Breast epithelium (tissue), 4 donors: Measurements from ENCODE around the gene ANKRD63. TPM values are rescaled to one million over a fixed set of nuclear protein-coding genes. Genes with fewer than 3 reads are reported as not detected.

ENCODE experiments used
- DNase-seq, 2 donors: peaks; one replicate each; pipeline ENCODE4 v3.0.0-alpha.2; 2019; ENCODE audit warnings: low spot score in 2 of 2
- H3K27ac ChIP-seq, 2 donors: fragments of 200-600 bp; sonication (generic) in 1 of 2; one replicate each; pipeline ENCODE4 v1.5.1; 2016 to 2019; ENCODE audit warnings: mild to moderate bottlenecking in 1 of 2
- H3K27me3 ChIP-seq, 2 donors: fragments of 200-600 bp; sonication (generic) in 1 of 2; one replicate each; pipeline versions ENCODE4 v1.5.1 to v1.6.0; 2017 to 2019; ENCODE audit warnings: control low read depth in 1 of 2, mild to moderate bottlenecking in 1 of 2
- H3K36me3 ChIP-seq: fragments of 200-600 bp; one replicate; pipeline ENCODE4 v1.5.1; 2019
- H3K4me1 ChIP-seq, 2 donors: fragments of 200-600 bp; sonication (generic); one replicate each; pipeline ENCODE4 v1.5.1; 2016 to 2019; ENCODE audit warnings: control low read depth in 1 of 2
- H3K4me3 ChIP-seq, 3 donors: fragments of 200-600 bp; sonication (generic); 1 replicate in 2 of 3; 2 replicates in 1 of 3; pipeline ENCODE4 v1.5.1; 2016 to 2019; ENCODE audit warnings: mild to moderate bottlenecking in 3 of 3, moderate library complexity in 2 of 3
- H3K9me3 ChIP-seq, 2 donors: fragments of 200-600 bp; sonication (generic) in 1 of 2; one replicate each; pipeline ENCODE4 v1.5.1; 2016 to 2019; ENCODE audit warnings: control low read depth in 1 of 2
- POLR2A ChIP-seq: fragments of 450-650 bp; IDR thresholded peaks from one replicate; pipeline ENCODE4 v1.6.1; 2016; ENCODE audit warnings: antibody characterized with exemption, mild to moderate bottlenecking, moderate library complexity
- POLR2AphosphoS5 ChIP-seq, 3 donors: sonication (generic); formaldehyde crosslinking; IDR thresholded peaks; one replicate each; pipeline ENCODE4 v1.6.1; 2017; ENCODE audit warnings: antibody characterized with exemption in 3 of 3
- intact Hi-C: fragments of 100-400 bp; cut with DNase I; formaldehyde crosslinking; loops from one replicate; pipeline ENCODE4 v1.15.1; 2023; ENCODE audit warnings: low total_unique reads
- total RNA-seq, 3 donors: library from RNA; depleted of rRNA; stranded (reverse); fragments of >200 nt; gene quantifications; one replicate each; pipeline ENCODE4 v1.1.0, GENCODE V29; 2016
- TF ChIP-seq, protein P1 (sequence below), 3 donors: fragments of 450-650 bp; IDR thresholded peaks; one replicate each; pipeline ENCODE4 v1.5.1; 2016 to 2017; ENCODE audit warnings: antibody characterized with exemption in 3 of 3, mild to moderate bottlenecking in 3 of 3, moderate library complexity in 3 of 3

The ANKRD63 gene
- total RNA-seq, 3 donors from 2014 or later, result not detected

DNA sequence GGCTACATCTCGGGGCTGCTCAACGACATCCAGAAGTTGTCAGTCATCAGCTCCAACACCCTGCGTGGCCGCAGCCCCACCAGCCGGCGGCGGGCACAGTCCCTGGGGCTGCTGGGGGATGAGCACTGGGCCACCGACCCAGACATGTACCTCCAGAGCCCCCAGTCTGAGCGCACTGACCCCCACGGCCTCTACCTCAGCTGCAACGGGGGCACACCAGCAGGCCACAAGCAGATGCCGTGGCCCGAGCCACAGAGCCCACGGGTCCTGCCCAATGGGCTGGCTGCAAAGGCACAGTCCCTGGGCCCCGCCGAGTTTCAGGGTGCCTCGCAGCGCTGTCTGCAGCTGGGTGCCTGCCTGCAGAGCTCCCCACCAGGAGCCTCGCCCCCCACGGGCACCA is 17.0 kb downstream of the ANKRD63 start:
- Histone ChIP-seq H3K27ac (peak overlapping the region in 1 of 2 donors; percentile 64), H3K9me3 (no peaks in the 10 kb centered on the region)
- intact Hi-C loops, result no loop called here

GRCh38 chr15:40265355-40265754 is 17.5 kb downstream of the ANKRD63 start:
- DNase-seq, result no peak

More for the DNA sequence above, 17.0 kb downstream of the ANKRD63 start:
- no peak overlapping the region for H3K4me3 ChIP-seq
- H3K27me3 ChIP-seq, result no peaks in the 10 kb centered on the region
- no peak for DNase-seq
- H3K36me3 ChIP-seq, result no peaks in the 10 kb centered on the region
- no peaks in the 10 kb centered on the region for H3K4me1 ChIP-seq
- TF ChIP-seq POLR2AphosphoS5 (IDR thresholded peaks at IDR 0.05) (no peak), POLR2A (no peak)
- TF ChIP-seq, protein P1, sequence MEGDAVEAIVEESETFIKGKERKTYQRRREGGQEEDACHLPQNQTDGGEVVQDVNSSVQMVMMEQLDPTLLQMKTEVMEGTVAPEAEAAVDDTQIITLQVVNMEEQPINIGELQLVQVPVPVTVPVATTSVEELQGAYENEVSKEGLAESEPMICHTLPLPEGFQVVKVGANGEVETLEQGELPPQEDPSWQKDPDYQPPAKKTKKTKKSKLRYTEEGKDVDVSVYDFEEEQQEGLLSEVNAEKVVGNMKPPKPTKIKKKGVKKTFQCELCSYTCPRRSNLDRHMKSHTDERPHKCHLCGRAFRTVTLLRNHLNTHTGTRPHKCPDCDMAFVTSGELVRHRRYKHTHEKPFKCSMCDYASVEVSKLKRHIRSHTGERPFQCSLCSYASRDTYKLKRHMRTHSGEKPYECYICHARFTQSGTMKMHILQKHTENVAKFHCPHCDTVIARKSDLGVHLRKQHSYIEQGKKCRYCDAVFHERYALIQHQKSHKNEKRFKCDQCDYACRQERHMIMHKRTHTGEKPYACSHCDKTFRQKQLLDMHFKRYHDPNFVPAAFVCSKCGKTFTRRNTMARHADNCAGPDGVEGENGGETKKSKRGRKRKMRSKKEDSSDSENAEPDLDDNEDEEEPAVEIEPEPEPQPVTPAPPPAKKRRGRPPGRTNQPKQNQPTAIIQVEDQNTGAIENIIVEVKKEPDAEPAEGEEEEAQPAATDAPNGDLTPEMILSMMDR (IDR thresholded peaks at IDR 0.05), result no peak

DNA sequence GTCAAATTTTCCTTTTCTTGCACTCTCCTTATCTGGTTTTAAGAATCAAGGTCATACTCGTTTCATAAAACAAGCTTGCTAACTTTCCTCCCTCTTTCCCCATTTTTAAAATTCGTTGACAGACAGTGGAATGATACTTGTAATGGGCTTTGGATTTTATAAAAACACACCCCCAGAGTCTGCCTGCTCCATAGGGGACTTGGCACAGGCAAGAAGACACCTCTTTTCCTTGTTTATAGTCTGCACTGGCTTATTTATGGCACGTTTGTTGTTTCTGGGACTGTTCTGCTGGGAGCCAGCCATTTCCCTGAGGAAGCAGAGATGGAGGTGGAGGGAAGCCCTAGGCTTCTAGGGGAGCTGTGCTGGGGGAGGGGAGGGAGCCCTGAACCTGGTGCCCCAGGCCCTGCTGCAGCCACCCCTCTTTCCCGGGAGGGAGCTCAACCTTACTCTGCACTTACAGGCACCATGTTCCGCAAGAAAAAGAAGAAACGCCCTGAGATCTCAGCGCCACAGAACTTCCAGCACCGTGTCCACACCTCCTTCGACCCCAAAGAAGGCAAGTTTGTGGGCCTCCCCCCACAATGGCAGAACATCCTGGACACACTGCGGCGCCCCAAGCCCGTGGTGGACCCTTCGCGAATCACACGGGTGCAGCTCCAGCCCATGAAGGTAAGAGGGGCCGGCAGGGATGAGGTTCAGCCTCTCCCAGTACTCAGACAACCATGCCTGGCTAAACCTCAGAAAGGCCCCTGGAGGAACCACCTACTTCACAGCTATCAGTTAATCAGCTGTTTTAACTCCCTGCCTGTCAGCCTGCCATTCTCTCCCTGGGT is 18.3 kb downstream of the ANKRD63 start:
- H3K4me3 ChIP-seq, result no peak overlapping the region
- TF ChIP-seq, protein P1 (IDR thresholded peaks at IDR 0.05), result no peak
- no peak for TF ChIP-seq POLR2A
- TF ChIP-seq POLR2AphosphoS5 (IDR thresholded peaks at IDR 0.05), result no peak
- H3K4me1 ChIP-seq, result no peaks in the 10 kb centered on the region
- H3K36me3 ChIP-seq, result no peaks in the 10 kb centered on the region
- intact Hi-C loops, result no loop called here
- H3K27me3 ChIP-seq, result no peaks in the 10 kb centered on the region
- H3K9me3 ChIP-seq, result no peaks in the 10 kb centered on the region
- no peak for DNase-seq
- H3K27ac ChIP-seq, result no peak overlapping the region

More at GRCh38 chr15:40265355-40265754, 17.5 kb downstream of the ANKRD63 start:
- intact Hi-C loops, result no loop called here
- H3K36me3 ChIP-seq, result no peaks in the 10 kb centered on the region
- TF ChIP-seq POLR2A, result no peak
- TF ChIP-seq POLR2AphosphoS5 (IDR thresholded peaks at IDR 0.05), result no peak
- TF ChIP-seq, protein P1 (IDR thresholded peaks at IDR 0.05), result no peak
- H3K27me3 ChIP-seq, result no peaks in the 10 kb centered on the region
- no peaks in the 10 kb centered on the region for H3K9me3 ChIP-seq
- no peak overlapping the region for H3K4me3 ChIP-seq
- no peak overlapping the region for H3K27ac ChIP-seq
- H3K4me1 ChIP-seq, result no peaks in the 10 kb centered on the region

DNA sequence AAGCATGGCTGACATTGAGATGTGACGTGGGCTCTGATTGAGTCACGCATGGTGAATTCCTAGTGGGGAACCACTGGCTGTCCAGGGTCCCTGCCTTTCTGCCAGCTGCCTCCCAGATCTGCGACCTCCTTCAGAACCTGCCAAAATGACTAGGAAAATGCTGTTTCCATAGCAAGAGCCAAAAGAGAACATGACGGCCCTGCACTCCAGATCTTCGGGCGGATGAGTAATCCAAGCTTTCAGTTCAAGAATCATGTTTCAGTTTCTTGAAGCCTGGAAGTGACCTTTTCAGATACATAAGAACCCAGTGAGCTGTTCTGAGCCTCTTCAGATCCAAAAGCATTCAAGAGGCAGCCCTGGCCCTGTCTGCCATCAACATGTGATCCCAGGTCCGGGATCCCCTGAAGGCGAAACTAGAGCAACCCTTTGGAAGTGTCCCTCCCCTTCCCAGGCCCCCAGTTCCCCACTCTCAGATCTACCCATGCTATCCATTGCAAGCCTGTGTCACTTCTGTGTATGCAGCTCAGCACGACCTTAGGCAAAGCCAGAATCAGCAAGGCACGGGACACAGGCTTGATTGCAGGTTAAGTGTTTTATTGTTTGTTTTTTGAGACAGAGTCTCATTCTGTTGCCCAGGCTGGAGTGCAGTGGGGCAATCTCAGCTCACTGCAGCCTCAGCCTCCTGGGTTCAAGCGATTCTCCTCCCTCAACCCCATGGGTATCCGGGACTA is 19.7 kb downstream of the ANKRD63 start:
- DNase-seq, result no peak
- no peak overlapping the region for H3K4me3 ChIP-seq
- no peaks in the 10 kb centered on the region for H3K9me3 ChIP-seq
- H3K36me3 ChIP-seq, result no peaks in the 10 kb centered on the region
- TF ChIP-seq POLR2AphosphoS5 (IDR thresholded peaks at IDR 0.05) (no peak), POLR2A (no peak)
- H3K27me3 ChIP-seq, result no peaks in the 10 kb centered on the region
- no peaks in the 10 kb centered on the region for H3K4me1 ChIP-seq
- intact Hi-C loops, result no loop called here
- H3K27ac ChIP-seq, result peak overlapping the region in 1 of 2 donors; percentile 62

GRCh38 chr15:40259021-40259420 is 23.8 kb downstream of the ANKRD63 start:
- H3K9me3 ChIP-seq, result no peaks in the 10 kb centered on the region
- H3K27me3 ChIP-seq, result no peaks in the 10 kb centered on the region
- TF ChIP-seq POLR2A (no peak), POLR2AphosphoS5 (IDR thresholded peaks at IDR 0.05) (no peak)
- TF ChIP-seq, protein P1 (IDR thresholded peaks at IDR 0.05), result no peak
- no peak overlapping the region for H3K4me3 ChIP-seq
- no peak for DNase-seq
- H3K27ac ChIP-seq, result no peak overlapping the region
- H3K36me3 ChIP-seq, result no peaks in the 10 kb centered on the region
- intact Hi-C loops, result no loop called here
- peaks cover 0 to under 1% of the 10 kb centered on the region in 2 donors for H3K4me1 ChIP-seq
